SW 1271 (cell line): ENCODE measurements around the gene PGBD4.

Experiments used
- DNase-seq, 2 experiments: peaks; one replicate each; lab custom pipeline; 2025; lab: John Stamatoyannopoulos, UW

Gene PGBD4

GRCh38 chr15:34101366-34102174 is at the start of gene PGBD4, which contains the start of gene EMC7:
Gene PGBD4 (plus strand): TSS chr15:34102083. CDS start chr15:34102532, 449 bp downstream.
Gene EMC7 (minus strand): TSS chr15:34101862. CDS start chr15:34101839, 23 bp downstream.
- DNase-seq = peak; percentile 84 to 95

- DNase-seq = no peak
Observed at GRCh38 chr15:34054081-34054707, 47.7 kb upstream of the PGBD4 start.

- peak in 1 of 2 experiments; percentile 20 for DNase-seq
Observed at GRCh38 chr15:34055868-34056595, 45.9 kb upstream of the PGBD4 start.

GRCh38 chr15:34056911-34057310 is 45.0 kb upstream of the PGBD4 start:
- no peak for DNase-seq

- no peak for DNase-seq
Observed at GRCh38 chr15:34059476-34059875, 42.4 kb upstream of the PGBD4 start.

GRCh38 chr15:34059946-34060345 is 41.9 kb upstream of the PGBD4 start:
- DNase-seq = no peak

- no peak for DNase-seq
Observed at GRCh38 chr15:34064438-34064837, 37.4 kb upstream of the PGBD4 start.

GRCh38 chr15:34065261-34065660 is 36.6 kb upstream of the PGBD4 start:
- no peak for DNase-seq

DNA sequence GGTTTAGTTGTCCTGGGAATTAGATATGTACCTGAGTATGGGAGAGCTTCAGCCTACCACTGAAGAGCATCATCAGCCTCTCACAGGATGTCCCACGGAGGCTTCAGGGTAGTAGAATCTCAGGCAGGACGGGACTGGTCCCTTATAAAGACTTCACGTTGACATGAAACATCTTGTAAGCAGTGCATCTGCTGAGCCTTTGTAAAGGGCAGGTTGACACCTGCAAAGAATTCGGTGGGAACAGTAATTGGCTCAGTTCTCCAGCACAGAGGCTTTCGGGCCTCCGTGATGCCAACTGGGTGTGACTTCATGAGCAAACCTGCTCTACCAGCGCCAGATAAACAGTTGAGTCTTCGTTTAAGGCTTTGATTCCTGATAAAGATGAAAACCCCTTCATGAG is 35.9 kb upstream of the PGBD4 start:
- DNase-seq = no peak

DNA sequence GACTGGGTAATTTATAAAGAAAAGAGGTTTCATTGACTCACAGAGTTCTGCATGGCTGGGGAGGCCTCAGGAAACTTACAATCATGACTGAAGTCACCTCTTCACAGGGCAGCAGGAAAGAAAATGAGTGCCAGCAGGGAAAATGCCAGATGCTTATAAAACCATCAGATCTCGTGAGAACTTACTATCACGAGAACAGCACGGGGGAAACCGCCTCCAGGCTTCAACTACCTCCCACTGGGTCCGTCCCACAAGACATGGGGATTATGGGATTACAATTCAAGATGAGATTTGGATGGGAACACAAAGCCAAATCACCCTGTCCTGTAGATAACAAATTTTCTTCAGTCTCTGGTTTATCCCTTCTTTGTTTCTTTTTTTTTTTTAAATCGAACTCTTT is 31.9 kb upstream of the PGBD4 start:
- no peak for DNase-seq

GRCh38 chr15:34076785-34077184 is 25.1 kb upstream of the PGBD4 start:
- no peak for DNase-seq

GRCh38 chr15:34078900-34079299 is 23.0 kb upstream of the PGBD4 start:
- DNase-seq = no peak

GRCh38 chr15:34079904-34080303 is 22.0 kb upstream of the PGBD4 start:
- no peak for DNase-seq

DNA sequence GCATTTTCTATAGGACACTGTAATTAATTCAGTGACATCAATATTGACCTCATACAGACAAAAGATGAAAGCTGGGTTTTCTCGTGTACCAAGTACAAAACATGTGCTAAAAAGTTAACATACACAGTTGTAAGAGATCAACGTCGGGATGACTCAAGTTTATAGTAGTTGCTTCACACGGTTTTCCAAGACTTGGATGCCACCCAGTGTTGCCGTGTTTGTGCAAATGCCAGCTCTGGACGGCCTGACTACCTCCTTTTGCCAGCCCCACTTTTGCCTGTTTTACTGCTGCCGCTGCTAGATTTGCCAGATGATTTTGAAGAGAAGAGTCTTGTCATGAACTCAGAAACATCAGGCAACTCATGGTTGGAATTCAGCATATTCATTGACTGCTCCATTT is 17.8 kb upstream of the PGBD4 start:
- DNase-seq = no peak

GRCh38 chr15:34085746-34086145 is 16.1 kb upstream of the PGBD4 start:
- no peak for DNase-seq

- DNase-seq = no peak
Observed at GRCh38 chr15:34099914-34100313, 2.0 kb upstream of the PGBD4 start.

DNA sequence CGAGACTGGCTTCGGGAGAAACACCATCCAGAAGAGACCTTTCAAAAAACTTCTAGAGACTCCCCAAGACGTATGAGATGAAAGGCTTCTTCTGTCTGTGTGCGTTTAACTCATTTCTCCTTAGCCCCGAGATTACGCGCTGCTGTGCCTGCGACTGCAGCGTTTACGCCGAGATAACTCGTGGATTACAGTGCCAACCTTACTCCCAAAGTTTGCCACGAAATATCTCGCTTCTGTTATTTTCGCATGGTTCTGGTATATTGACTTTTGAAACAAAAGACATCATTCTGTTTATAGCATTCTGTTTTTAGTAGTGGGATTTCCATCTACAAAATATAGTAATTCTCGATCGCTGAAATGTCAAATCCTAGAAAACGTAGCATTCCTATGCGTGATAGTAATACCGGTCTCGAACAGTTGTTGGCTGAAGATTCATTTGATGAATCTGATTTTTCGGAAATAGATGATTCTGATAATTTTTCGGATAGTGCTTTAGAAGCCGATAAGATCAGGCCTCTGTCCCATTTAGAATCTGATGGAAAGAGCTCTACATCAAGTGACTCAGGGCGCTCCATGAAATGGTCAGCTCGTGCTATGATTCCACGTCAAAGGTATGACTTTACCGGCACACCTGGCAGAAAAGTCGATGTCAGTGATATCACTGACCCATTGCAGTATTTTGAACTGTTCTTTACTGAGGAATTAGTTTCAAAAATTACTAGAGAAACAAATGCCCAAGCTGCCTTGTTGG is 467 bp downstream of the PGBD4 start:
- DNase-seq = no peak

- no peak for DNase-seq
Observed at GRCh38 chr15:34106423-34106822, 4.5 kb downstream of the PGBD4 start.

DNA sequence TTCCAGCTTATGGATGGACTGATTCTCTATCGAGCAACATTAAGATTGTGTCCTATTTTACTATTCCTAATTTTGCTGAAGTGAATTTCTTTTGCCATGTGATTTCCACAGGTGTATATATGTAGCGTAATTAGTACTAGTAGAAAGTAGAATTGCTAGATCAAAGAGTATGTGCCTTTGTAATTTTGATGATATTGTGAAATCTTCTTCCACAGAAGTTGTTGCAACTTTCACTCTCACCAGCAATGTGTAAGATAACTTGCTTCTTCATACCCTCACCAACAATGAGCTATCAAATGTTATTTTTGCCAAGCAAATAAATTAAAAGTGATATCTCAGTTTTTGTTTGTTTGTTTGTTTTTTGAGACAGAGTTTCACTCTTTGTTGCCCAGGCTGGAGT is 5.4 kb downstream of the PGBD4 start:
- no peak for DNase-seq

GRCh38 chr15:34109797-34110663 is 8.1 kb downstream of the PGBD4 start:
- DNase-seq = peak in 1 of 2 experiments; percentile 24

GRCh38 chr15:34111488-34111887 is 9.6 kb downstream of the PGBD4 start:
- DNase-seq = no peak
